ENCODE results near the gene CCL14. TPM values are rescaled to one million over a fixed set of nuclear protein-coding genes. Genes with fewer than 3 reads are reported as not detected.

CCL14 gene
- total and polyA plus RNA-seq, 2 of the 8 experiments (the other 6 are each of a cell fraction or from before 2014, with no cell fraction given), result not detected

DNA sequence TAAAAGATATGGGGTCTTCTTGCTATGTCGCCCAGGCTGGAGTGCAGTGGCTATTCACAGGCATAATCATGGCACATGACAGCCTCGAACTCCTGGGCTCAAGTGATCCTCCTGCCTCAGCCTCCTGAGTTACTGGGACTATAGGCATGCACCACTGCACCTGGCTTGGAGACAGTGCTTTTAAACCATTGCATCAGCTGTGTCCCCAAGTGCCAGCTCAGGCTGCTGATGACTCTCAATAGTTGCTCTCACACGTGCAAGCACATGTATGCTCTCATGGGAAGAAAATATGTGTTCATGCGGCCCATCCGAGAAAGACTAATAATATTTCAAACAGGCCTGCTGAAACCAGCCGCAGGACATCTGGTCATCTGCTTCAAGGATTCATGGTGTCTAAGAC lies 14.0 kb downstream of the CCL14 start (continued):
- TF ChIP-seq, protein P1, sequence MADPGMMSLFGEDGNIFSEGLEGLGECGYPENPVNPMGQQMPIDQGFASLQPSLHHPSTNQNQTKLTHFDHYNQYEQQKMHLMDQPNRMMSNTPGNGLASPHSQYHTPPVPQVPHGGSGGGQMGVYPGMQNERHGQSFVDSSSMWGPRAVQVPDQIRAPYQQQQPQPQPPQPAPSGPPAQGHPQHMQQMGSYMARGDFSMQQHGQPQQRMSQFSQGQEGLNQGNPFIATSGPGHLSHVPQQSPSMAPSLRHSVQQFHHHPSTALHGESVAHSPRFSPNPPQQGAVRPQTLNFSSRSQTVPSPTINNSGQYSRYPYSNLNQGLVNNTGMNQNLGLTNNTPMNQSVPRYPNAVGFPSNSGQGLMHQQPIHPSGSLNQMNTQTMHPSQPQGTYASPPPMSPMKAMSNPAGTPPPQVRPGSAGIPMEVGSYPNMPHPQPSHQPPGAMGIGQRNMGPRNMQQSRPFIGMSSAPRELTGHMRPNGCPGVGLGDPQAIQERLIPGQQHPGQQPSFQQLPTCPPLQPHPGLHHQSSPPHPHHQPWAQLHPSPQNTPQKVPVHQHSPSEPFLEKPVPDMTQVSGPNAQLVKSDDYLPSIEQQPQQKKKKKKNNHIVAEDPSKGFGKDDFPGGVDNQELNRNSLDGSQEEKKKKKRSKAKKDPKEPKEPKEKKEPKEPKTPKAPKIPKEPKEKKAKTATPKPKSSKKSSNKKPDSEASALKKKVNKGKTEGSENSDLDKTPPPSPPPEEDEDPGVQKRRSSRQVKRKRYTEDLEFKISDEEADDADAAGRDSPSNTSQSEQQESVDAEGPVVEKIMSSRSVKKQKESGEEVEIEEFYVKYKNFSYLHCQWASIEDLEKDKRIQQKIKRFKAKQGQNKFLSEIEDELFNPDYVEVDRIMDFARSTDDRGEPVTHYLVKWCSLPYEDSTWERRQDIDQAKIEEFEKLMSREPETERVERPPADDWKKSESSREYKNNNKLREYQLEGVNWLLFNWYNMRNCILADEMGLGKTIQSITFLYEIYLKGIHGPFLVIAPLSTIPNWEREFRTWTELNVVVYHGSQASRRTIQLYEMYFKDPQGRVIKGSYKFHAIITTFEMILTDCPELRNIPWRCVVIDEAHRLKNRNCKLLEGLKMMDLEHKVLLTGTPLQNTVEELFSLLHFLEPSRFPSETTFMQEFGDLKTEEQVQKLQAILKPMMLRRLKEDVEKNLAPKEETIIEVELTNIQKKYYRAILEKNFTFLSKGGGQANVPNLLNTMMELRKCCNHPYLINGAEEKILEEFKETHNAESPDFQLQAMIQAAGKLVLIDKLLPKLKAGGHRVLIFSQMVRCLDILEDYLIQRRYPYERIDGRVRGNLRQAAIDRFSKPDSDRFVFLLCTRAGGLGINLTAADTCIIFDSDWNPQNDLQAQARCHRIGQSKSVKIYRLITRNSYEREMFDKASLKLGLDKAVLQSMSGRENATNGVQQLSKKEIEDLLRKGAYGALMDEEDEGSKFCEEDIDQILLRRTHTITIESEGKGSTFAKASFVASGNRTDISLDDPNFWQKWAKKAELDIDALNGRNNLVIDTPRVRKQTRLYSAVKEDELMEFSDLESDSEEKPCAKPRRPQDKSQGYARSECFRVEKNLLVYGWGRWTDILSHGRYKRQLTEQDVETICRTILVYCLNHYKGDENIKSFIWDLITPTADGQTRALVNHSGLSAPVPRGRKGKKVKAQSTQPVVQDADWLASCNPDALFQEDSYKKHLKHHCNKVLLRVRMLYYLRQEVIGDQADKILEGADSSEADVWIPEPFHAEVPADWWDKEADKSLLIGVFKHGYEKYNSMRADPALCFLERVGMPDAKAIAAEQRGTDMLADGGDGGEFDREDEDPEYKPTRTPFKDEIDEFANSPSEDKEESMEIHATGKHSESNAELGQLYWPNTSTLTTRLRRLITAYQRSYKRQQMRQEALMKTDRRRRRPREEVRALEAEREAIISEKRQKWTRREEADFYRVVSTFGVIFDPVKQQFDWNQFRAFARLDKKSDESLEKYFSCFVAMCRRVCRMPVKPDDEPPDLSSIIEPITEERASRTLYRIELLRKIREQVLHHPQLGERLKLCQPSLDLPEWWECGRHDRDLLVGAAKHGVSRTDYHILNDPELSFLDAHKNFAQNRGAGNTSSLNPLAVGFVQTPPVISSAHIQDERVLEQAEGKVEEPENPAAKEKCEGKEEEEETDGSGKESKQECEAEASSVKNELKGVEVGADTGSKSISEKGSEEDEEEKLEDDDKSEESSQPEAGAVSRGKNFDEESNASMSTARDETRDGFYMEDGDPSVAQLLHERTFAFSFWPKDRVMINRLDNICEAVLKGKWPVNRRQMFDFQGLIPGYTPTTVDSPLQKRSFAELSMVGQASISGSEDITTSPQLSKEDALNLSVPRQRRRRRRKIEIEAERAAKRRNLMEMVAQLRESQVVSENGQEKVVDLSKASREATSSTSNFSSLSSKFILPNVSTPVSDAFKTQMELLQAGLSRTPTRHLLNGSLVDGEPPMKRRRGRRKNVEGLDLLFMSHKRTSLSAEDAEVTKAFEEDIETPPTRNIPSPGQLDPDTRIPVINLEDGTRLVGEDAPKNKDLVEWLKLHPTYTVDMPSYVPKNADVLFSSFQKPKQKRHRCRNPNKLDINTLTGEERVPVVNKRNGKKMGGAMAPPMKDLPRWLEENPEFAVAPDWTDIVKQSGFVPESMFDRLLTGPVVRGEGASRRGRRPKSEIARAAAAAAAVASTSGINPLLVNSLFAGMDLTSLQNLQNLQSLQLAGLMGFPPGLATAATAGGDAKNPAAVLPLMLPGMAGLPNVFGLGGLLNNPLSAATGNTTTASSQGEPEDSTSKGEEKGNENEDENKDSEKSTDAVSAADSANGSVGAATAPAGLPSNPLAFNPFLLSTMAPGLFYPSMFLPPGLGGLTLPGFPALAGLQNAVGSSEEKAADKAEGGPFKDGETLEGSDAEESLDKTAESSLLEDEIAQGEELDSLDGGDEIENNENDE (IDR thresholded peaks at IDR 0.05; ENCODE audit: insufficient replicate concordance, low read length), result no peak
- no peak for TF ChIP-seq EP300 (IDR thresholded peaks at IDR 0.05; ENCODE audit: borderline replicate concordance in 1 of 2, low read depth in 2 of 2, low read length in 2 of 2)
- no peak for TF ChIP-seq TAF1 (IDR thresholded peaks at IDR 0.05; ENCODE audit: low read depth, low read length)
- no peak for TF ChIP-seq SP4 (IDR thresholded peaks at IDR 0.05; ENCODE audit: low read length)
- TF ChIP-seq KDM4A (IDR thresholded peaks at IDR 0.05; ENCODE audit: low read depth, low read length, severe bottlenecking), result no peak
- TF ChIP-seq TCF12 (IDR thresholded peaks at IDR 0.05; ENCODE audit: low read depth, low read length), result no peak
- no peak for TF ChIP-seq EGR1 (IDR thresholded peaks at IDR 0.05; ENCODE audit: borderline replicate concordance, low read depth, low read length)
- TF ChIP-seq ZNF274 (IDR thresholded peaks at IDR 0.05; ENCODE audit: borderline replicate concordance, extremely low read depth, low read length), result no peak
